K562 (cell line): ENCODE data around the gene VIPR2. TPM values are rescaled to one million over a fixed set of nuclear protein-coding genes. Genes with fewer than 3 reads are reported as not detected.

Experiments
- ATAC-seq: fragments of 200-7000 bp; cut with Tn5 transposase; 3 replicates; pipeline ENCODE4 v1.9.1; 2020; ENCODE audit warnings: moderate library complexity
- BruUV-seq: library from RNA; stranded (reverse); fragments of 400-500 nt; replicated peaks from 2 replicates; lab custom pipeline; 2021; lab: Mats Ljungman, UMichigan
- CTCF ChIA-PET: fragments of 300-600 bp; formaldehyde crosslinking; extraction: SDS; loops from one replicate; lab custom pipeline; 2021; ENCODE audit warnings: low intra/inter-chr PET ratio; lab: Yijun Ruan, JAX
- POLR2A ChIA-PET: fragments of 300-600, 350-650 bp; sonication (Branson Sonifier 250); formaldehyde crosslinking; extraction: SDS; loops from one replicate; lab custom pipeline; 2021; ENCODE audit warnings: antibody characterized with exemption, inconsistent platforms; lab: Yijun Ruan, JAX
- DNase-seq, 4 experiments: peaks; one replicate each; pipeline versions ENCODE4 v3.0.0 to v3.0.0-alpha.2; 2011 to 2018; ENCODE audit warnings: low spot score in 3 of 4, mixed read lengths in 3 of 4; ENCODE audit errors: extremely low read depth in 1 of 4
- FAIRE-seq: peaks from 2 replicates; lab custom pipeline; 2011; peaks lifted over from hg19 to GRCh38; lab: Jason Lieb, UNC
- H2AFZ ChIP-seq: 2 replicates; pipeline ENCODE4 v1.6.0; 2011; ENCODE audit warnings: low read depth, low read length, control low read depth, inconsistent platforms
- H3K27ac ChIP-seq: fragments of 200-600 bp; 3 replicates; pipeline ENCODE4 v1.8.0; 2011; ENCODE audit warnings: low read depth, mild to moderate bottlenecking, control low read depth, inconsistent platforms, low read length, moderate library complexity, mixed read lengths; ENCODE audit errors: extremely low read depth
- H3K27me3 ChIP-seq, 2 experiments: fragments of 300-600 bp in 1 of 2; 2 replicates in 1 of 2; 3 replicates in 1 of 2; pipeline versions ENCODE4 v1.6.0 to v1.8.0; 2011; ENCODE audit warnings: inconsistent platforms in 2 of 2, low read length in 2 of 2, mild to moderate bottlenecking in 1 of 2, mixed read lengths in 1 of 2, moderate library complexity in 1 of 2; ENCODE audit not compliant: control insufficient read depth in 2 of 2, insufficient read depth in 2 of 2
- H3K36me3 ChIP-seq: fragments of 300-600 bp; 3 replicates; pipeline ENCODE4 v1.8.0; 2011; ENCODE audit warnings: mild to moderate bottlenecking, low read length, inconsistent platforms; ENCODE audit not compliant: control insufficient read depth, insufficient read depth
- H3K4me1 ChIP-seq, 2 experiments: fragments of 200-600 bp in 1 of 2; replicated peaks in 1 of 2; 2 replicates in 1 of 2; 3 replicates in 1 of 2; pipeline versions ENCODE4 v1.5.1 to v1.8.0; 2011; ENCODE audit warnings: inconsistent platforms in 2 of 2, low read length in 2 of 2, mild to moderate bottlenecking in 1 of 2, mixed read lengths in 1 of 2, moderate library complexity in 1 of 2; ENCODE audit not compliant: control insufficient read depth in 2 of 2, insufficient read depth in 2 of 2
- H3K4me2 ChIP-seq: 2 replicates; pipeline ENCODE4 v1.6.1; 2011; ENCODE audit warnings: low read length, control low read depth, inconsistent platforms, mixed read lengths; ENCODE audit not compliant: insufficient read depth
- H3K4me3 ChIP-seq: fragments of 200-600 bp; sonication (generic), shearing (Covaris generic); 2 replicates; pipeline ENCODE4 v1.5.1; 2016; ENCODE audit warnings: control low read depth, inconsistent platforms
- H3K79me2 ChIP-seq: fragments of 200-600 bp; 3 replicates; pipeline ENCODE4 v1.8.0; 2011; ENCODE audit warnings: low read length, inconsistent platforms; ENCODE audit not compliant: control insufficient read depth, insufficient read depth
- H3K9ac ChIP-seq, 2 experiments: 2 replicates each; pipeline versions ENCODE4 v1.6.0 to v1.6.1; 2011; ENCODE audit warnings: low read depth in 2 of 2, low read length in 2 of 2, control low read depth in 1 of 2, inconsistent platforms in 1 of 2, mild to moderate bottlenecking in 1 of 2, mixed read lengths in 1 of 2; ENCODE audit not compliant: insufficient read depth in 1 of 2
- H3K9me1 ChIP-seq: one replicate; pipeline ENCODE4 v1.6.0; 2011; ENCODE audit warnings: inconsistent platforms, mild to moderate bottlenecking, low read length, moderate library complexity; ENCODE audit not compliant: control insufficient read depth, insufficient read depth
- H3K9me3 ChIP-seq: replicated peaks from 2 replicates; pipeline ENCODE4 v1.5.1; 2011; ENCODE audit warnings: low read depth, low read length, inconsistent platforms; ENCODE audit not compliant: control insufficient read depth, insufficient read depth
- H4K20me1 ChIP-seq: replicated peaks from 2 replicates; pipeline ENCODE4 v1.6.1; 2011; ENCODE audit warnings: low read length, inconsistent platforms, mixed read lengths; ENCODE audit not compliant: control insufficient read depth, insufficient read depth
- ATF7 ChIP-seq: fragments of 450-650 bp; IDR thresholded peaks from 2 replicates; pipeline ENCODE4 v1.7.1; 2014; ENCODE audit warnings: mild to moderate bottlenecking, moderate library complexity
- EHMT2 ChIP-seq: fragments of 450-650 bp; IDR thresholded peaks from 2 replicates; pipeline ENCODE4 v1.6.1; 2018; ENCODE audit warnings: antibody characterized with exemption
- ESRRA ChIP-seq: fragments of 450-650 bp; IDR thresholded peaks from 2 replicates; pipeline ENCODE4 v1.6.1; 2014; ENCODE audit warnings: low read depth, mild to moderate bottlenecking, moderate library complexity, borderline replicate concordance
- GABPB1 ChIP-seq: sonication (generic); formaldehyde crosslinking; IDR thresholded peaks from 2 replicates; pipeline ENCODE4 v1.8.0; 2022; ENCODE audit warnings: mild to moderate bottlenecking, missing genetic modification reagents
- MED1 ChIP-seq: sonication (generic); formaldehyde crosslinking; IDR thresholded peaks from 2 replicates; pipeline ENCODE4 v1.8.1; 2023; ENCODE audit warnings: missing genetic modification reagents, borderline replicate concordance
- PATZ1 ChIP-seq: fragments of 250-450 bp; sonication (Bioruptor Pico); IDR thresholded peaks from 2 replicates; pipeline ENCODE4 v1.5.0; 2020; ENCODE audit warnings: mild to moderate bottlenecking, borderline replicate concordance
- SMARCA4 ChIP-seq: fragments of 450-650 bp; IDR thresholded peaks from 2 replicates; pipeline ENCODE4 v1.6.1; 2016
- SMARCE1 ChIP-seq: fragments of 450-650 bp; IDR thresholded peaks from 2 replicates; pipeline ENCODE4 v1.7.1; 2016; ENCODE audit warnings: mild to moderate bottlenecking
- ZNF124 ChIP-seq: sonication (generic); formaldehyde crosslinking; IDR thresholded peaks from 2 replicates; pipeline ENCODE4 v1.8.1; 2022; ENCODE audit warnings: missing genetic modification reagents
- ZNF274 ChIP-seq: IDR thresholded peaks from 2 replicates; pipeline ENCODE4 v1.6.1; 2011; ENCODE audit warnings: low read depth, mild to moderate bottlenecking, low read length, moderate library complexity, borderline replicate concordance
- ZNF655 ChIP-seq: fragments of 250-450 bp; sonication (Bioruptor Pico); IDR thresholded peaks from 2 replicates; pipeline ENCODE4 v1.5.0; 2021
- WGBS: fragments of 100-300 bp; shearing (Covaris generic); methylation state at CpG from one replicate; pipeline ENCODE4 v1.1.6; 2016; ENCODE audit warnings: low coverage, mixed read lengths; ENCODE audit not compliant: insufficient coverage; ENCODE audit errors: missing lambda C conversion rate; 5-methylcytosine and 5-hydroxymethylcytosine counted together
- in situ Hi-C: fragments of 300-500 bp; cut with MboI; formaldehyde crosslinking; loops from 4 replicates; pipeline ENCODE4 v1.15.0; 2018; ENCODE audit warnings: inconsistent platforms, mixed read lengths
- intact Hi-C: fragments of 100-400 bp; cut with micrococcal nuclease; formaldehyde crosslinking; loops from 2 replicates; pipeline ENCODE4 v1.14.2; 2022
- polyA plus RNA-seq, 8 experiments: library from polyadenylated mRNA; depleted of rRNA in 4 of 8; stranded (reverse) in 5 of 8; unstranded in 3 of 8; fragments of >200 nt; fragmentation: Nextera tagmentation in 2 of 8; fragmentation: Illumina TruSeq in 1 of 8; extraction: Ambion mirVana in 2 of 8; extraction: Trizol in 1 of 8; gene quantifications; 2 replicates each; pipeline versions ENCODE4 v1.2.1 to v1.2.3, GENCODE V29; 2011 to 2014; ENCODE audit warnings: inconsistent platforms in 1 of 8, missing spikeins in 1 of 8
- total RNA-seq, 7 experiments: library from RNA; depleted of rRNA in 6 of 7; stranded (reverse); fragments of >200 nt in 6 of 7; fragmentation: Illumina TruSeq in 2 of 7; extraction: Trizol in 2 of 7; gene quantifications; 2 replicates each; pipeline versions ENCODE4 v1.2.1 to v1.2.3, GENCODE V29; 2011 to 2021; ENCODE audit warnings: low replicate concordance in 1 of 7
- TF ChIP-seq, protein P1 (sequence below): fragments of 250-450 bp; sonication (Bioruptor Pico); IDR thresholded peaks from 2 replicates; pipeline ENCODE4 v1.5.0; 2021; ENCODE audit warnings: mild to moderate bottlenecking, borderline replicate concordance

The VIPR2 gene
- total and polyA plus RNA-seq, 9 of the 15 experiments (the other 6 are each of a cell fraction or from before 2014, with no cell fraction given) = 0.04 TPM; not detected in 8

DNA sequence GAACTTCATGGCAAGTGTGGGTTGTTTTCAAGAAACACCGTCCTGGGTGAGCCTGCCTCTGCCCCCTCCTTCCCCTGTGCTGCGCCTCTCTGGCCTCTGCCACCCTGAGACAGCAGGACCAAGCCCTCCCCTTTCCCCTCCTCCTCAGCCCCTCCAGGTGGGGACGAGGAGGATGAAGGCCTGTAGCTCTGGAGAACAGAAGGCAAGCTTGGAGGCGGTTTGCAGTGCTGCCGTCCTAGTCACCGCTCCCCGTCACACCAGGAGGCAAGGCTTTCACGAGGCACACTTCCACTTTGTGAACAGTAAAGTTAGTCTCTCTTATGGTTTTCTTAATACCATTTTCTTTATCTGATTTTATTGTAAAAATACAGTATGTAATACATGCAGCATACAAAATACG, 8.8 kb upstream of the VIPR2 start:
- no peak for ATAC-seq
- in situ Hi-C loops (no loop called here), intact Hi-C loops (no loop called here)
- no peaks in the 10 kb centered on the region for H3K36me3 ChIP-seq
- no TSS peak for BruUV-seq
- peaks cover 66 to 90% of the 10 kb centered on the region in 2 experiments for H3K27me3 ChIP-seq
- H3K4me1 ChIP-seq = peaks cover 0 to 3% of the 10 kb centered on the region in 2 experiments; a peak in 1 of 5 replicates
- H4K20me1 ChIP-seq = no peaks in the 10 kb centered on the region; the same call in 1 of the 2 replicates
- TF ChIP-seq, protein P1, sequence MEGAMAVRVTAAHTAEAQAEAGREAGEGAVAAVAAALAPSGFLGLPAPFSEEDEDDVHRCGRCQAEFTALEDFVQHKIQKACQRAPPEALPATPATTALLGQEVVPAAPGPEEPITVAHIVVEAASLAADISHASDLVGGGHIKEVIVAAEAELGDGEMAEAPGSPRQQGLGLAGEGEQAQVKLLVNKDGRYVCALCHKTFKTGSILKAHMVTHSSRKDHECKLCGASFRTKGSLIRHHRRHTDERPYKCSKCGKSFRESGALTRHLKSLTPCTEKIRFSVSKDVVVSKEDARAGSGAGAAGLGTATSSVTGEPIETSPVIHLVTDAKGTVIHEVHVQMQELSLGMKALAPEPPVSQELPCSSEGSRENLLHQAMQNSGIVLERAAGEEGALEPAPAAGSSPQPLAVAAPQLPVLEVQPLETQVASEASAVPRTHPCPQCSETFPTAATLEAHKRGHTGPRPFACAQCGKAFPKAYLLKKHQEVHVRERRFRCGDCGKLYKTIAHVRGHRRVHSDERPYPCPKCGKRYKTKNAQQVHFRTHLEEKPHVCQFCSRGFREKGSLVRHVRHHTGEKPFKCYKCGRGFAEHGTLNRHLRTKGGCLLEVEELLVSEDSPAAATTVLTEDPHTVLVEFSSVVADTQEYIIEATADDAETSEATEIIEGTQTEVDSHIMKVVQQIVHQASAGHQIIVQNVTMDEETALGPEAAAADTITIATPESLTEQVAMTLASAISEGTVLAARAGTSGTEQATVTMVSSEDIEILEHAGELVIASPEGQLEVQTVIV (CRISPR knock-in tag) = no peak
- no peak for TF ChIP-seq ESRRA
- TF ChIP-seq SMARCE1 = no peak
- TF ChIP-seq ATF7 = no peak
- no peak for TF ChIP-seq MED1
- TF ChIP-seq ZNF274 = no peak
- TF ChIP-seq SMARCA4 = no peak
- no peak for TF ChIP-seq ZNF124
- TF ChIP-seq GABPB1 (CRISPR knock-in tag) = no peak
- TF ChIP-seq EHMT2 = no peak
- TF ChIP-seq ZNF655 (CRISPR knock-in tag) = no peak
- TF ChIP-seq PATZ1 (CRISPR knock-in tag) = no peak
- FAIRE-seq = no peak
- 16% methylated on average over 9 of the region's 9 CpGs for WGBS
- H3K4me3 ChIP-seq = no peak overlapping the region
- H3K9ac ChIP-seq = no peak overlapping the region
- H2AFZ ChIP-seq = no peak overlapping the region
- H3K27ac ChIP-seq = no peak overlapping the region
- no peaks in the 10 kb centered on the region for H3K9me1 ChIP-seq
- no peaks in the 10 kb centered on the region for H3K9me3 ChIP-seq
- no peak overlapping the region for H3K4me2 ChIP-seq
- POLR2A ChIA-PET = interaction anchor here (1.0 kb wide), 1 partner anchor 9 kb away, joined by 4 read pairs; no protein-coding TSS in a partner anchor
- H3K79me2 ChIP-seq = no peaks in the 10 kb centered on the region
- CTCF ChIA-PET = no interaction called here
- no peak for DNase-seq
